ENCODE measurements around the gene LRP1.

Gene LRP1

GRCh38 chr12:57215668-57216013 is 87.4 kb downstream of the LRP1 start:
- DNase-seq: no peak

GRCh38 chr12:57216014-57216911 is 88.0 kb downstream of the LRP1 start, which contains the start of gene NXPH4:
Gene NXPH4, plus strand, starts transcription at chr12:57216794. Its CDS starts 176 bp downstream, at chr12:57216970.
- peak; percentile 23 for DNase-seq

- DNase-seq: no peak
Measured at GRCh38 chr12:57216921-57217879, 88.9 kb downstream of the LRP1 start.

GRCh38 chr12:57218030-57218853 is 90.0 kb downstream of the LRP1 start:
- no peak for DNase-seq

- no peak for DNase-seq
Measured at GRCh38 chr12:57219205-57219992, 91.1 kb downstream of the LRP1 start.

- DNase-seq: no peak
Measured at GRCh38 chr12:57219993-57220754, 91.9 kb downstream of the LRP1 start.

GRCh38 chr12:57220770-57221168 is 92.5 kb downstream of the LRP1 start:
- DNase-seq: no peak

- DNase-seq: no peak
Measured at GRCh38 chr12:57221169-57221917, 93.1 kb downstream of the LRP1 start.

- DNase-seq: no peak
Measured at GRCh38 chr12:57222286-57223190, 94.3 kb downstream of the LRP1 start.

- DNase-seq: no peak
Measured at GRCh38 chr12:57223191-57224165, 95.2 kb downstream of the LRP1 start.

- DNase-seq: no peak
Measured at GRCh38 chr12:57224278-57224972, 96.1 kb downstream of the LRP1 start.

- DNase-seq: peak; percentile 47
Measured at GRCh38 chr12:57224973-57225679, 96.8 kb downstream of the LRP1 start.

- DNase-seq: no peak
Measured at GRCh38 chr12:57225680-57226210, 97.5 kb downstream of the LRP1 start.

- DNase-seq: no peak
Measured at GRCh38 chr12:57226588-57227314, 98.5 kb downstream of the LRP1 start.

GRCh38 chr12:57227315-57228115 is 99.2 kb downstream of the LRP1 start:
- no peak for DNase-seq

Measured in NCI-H1436 (cell line).